Effector memory CD4-positive, alpha-beta T cell (primary cell): ENCODE results near the gene HDLBP.

Experiments
- DNase-seq, 3 donors: peaks; one replicate each; pipeline ENCODE4 v3.0.0-alpha.2; 2020
- H3K27ac ChIP-seq: 2 replicates; pipeline ENCODE4 v1.7.0; 2013; ENCODE audit warnings: mild to moderate bottlenecking, low read length, moderate library complexity; ENCODE audit not compliant: insufficient read depth, poor library complexity, severe bottlenecking
- H3K27me3 ChIP-seq: replicated peaks from 2 replicates; pipeline ENCODE4 v1.7.0; 2013; ENCODE audit warnings: mild to moderate bottlenecking, low read length; ENCODE audit not compliant: insufficient read depth, control insufficient read depth, poor library complexity, severe bottlenecking
- H3K36me3 ChIP-seq: 2 replicates; pipeline ENCODE4 v1.7.0; 2013; ENCODE audit warnings: mild to moderate bottlenecking, low read length, moderate library complexity; ENCODE audit not compliant: control insufficient read depth, insufficient read depth
- H3K4me1 ChIP-seq: 2 replicates; pipeline ENCODE4 v1.7.0; 2013; ENCODE audit warnings: low read length, mild to moderate bottlenecking; ENCODE audit not compliant: control insufficient read depth, insufficient read depth, poor library complexity, severe bottlenecking
- H3K4me3 ChIP-seq: 2 replicates; pipeline ENCODE4 v1.7.0; 2013; ENCODE audit warnings: low read length, low read depth, mild to moderate bottlenecking; ENCODE audit not compliant: insufficient read depth, poor library complexity, severe bottlenecking
- H3K9me3 ChIP-seq: 2 replicates; pipeline ENCODE4 v1.7.0; 2013; ENCODE audit warnings: mild to moderate bottlenecking, low read length, moderate library complexity; ENCODE audit not compliant: control insufficient read depth

The HDLBP gene

DNA sequence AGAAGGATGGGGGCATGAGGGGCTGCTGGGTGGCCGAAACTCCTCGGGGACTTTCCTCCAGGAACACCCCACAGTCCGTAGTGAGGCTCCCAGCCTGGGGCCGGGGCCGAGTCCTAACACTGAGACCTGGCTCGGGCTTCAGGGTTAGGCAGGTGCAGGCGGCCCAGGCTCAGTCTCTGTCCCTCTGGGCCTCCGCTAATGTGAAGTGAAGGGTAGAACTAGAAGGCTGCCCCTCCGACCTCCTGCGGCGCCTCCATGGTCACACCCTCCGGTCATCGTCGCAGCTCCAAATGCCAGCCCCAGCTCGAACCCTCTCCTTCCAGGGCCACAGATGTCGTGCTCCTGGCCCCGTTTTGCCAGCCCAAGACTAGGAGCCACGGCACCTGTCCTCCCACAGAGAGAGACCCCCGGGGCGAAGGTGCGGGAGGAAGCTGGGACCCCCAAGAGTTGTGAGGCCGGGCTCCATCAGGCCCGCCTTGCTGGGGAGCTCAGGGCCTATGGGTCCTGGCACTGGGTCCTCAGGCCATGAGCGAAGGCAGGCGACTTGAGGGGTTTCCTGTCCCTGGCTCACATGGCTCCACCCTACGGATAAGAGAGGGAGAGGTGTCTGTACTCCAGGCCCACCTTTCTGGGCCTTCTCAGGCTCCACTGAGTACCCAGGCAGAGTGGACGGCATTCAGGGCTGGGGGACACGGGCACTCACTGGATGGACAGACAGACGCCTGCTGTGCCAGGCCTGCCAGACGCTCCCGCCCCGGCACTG lies 126.2 kb downstream of the HDLBP start:
- Histone ChIP-seq H3K27me3 (no peaks in the 10 kb centered on the region), H3K4me3 (no peak overlapping the region), H3K27ac (no peak overlapping the region), H3K9me3 (no peaks in the 10 kb centered on the region), H3K36me3 (no peaks in the 10 kb centered on the region), H3K4me1 (no peaks in the 10 kb centered on the region)
- no peak for DNase-seq

DNA sequence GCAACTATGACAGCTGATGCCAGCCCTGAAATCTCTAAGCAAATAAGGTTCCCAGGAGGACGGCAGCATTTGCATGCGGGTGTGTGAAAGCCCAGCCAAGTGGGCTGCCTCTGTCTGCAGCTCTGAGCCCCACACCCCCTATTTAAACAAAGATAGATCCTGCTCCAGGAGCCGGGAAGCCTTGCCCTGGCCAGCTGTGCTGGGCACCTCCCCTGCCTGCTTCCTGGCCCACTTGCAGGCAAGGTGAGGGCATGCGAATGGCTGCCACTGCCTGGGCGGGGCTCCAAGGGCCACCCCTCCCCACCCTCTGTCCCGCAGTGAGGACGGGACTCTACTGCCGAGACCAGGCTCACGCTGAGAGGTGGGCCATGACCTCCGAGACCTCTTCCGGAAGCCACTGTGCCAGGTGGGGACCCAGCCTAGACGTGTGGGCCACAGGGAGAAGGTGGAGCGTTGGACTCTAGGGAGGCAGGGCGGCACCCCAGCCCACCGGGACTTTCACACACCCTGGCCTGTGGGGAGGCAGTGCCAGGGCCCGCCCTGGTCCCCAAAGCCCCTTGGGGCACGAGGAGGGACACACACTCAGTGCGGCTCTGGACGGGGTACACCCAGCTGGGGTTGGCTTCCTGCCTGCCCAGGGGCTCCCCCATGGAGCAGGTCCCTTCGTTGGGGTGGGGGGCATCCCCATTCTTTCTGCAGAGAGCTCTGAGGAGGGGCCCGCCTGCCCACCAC lies 126.9 kb downstream of the HDLBP start, which contains the start of gene ANO7:
Gene ANO7 (plus strand): TSS at position 317 of the 732 bp plus-strand sequence. CDS start 1,387 bp downstream, outside the sequence.
- DNase-seq, result no peak
- Histone ChIP-seq H3K27ac (no peak within 1 kb of the TSS), H3K4me1 (no peaks in the 10 kb centered on the region), H3K4me3 (no peak within 1 kb of the TSS), H3K36me3 (peaks cover 2% of the 10 kb centered on the region), H3K9me3 (no peaks in the 10 kb centered on the region), H3K27me3 (no peaks in the 10 kb centered on the region)

DNA sequence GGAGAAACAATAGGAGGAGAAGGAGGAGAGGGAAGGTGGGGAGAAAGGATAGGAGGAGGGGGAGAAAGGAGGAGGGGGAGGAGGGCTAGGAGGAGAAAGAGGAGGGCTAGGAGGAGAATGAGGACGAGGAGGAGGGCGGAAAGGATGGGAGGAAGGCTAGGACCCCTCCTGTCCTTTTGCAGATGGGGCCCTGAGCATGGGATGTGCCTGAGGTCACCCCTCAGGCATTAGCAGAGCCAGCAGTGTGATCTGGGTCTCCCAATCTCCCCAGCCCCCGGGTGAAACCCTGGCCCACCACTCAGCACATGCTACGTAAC lies 127.6 kb downstream of the HDLBP start:
- Histone ChIP-seq H3K27me3 (no peaks in the 10 kb centered on the region), H3K4me3 (no peak overlapping the region), H3K9me3 (no peaks in the 10 kb centered on the region), H3K27ac (no peak overlapping the region), H3K36me3 (peaks cover 8% of the 10 kb centered on the region), H3K4me1 (no peaks in the 10 kb centered on the region)
- no peak for DNase-seq

DNA sequence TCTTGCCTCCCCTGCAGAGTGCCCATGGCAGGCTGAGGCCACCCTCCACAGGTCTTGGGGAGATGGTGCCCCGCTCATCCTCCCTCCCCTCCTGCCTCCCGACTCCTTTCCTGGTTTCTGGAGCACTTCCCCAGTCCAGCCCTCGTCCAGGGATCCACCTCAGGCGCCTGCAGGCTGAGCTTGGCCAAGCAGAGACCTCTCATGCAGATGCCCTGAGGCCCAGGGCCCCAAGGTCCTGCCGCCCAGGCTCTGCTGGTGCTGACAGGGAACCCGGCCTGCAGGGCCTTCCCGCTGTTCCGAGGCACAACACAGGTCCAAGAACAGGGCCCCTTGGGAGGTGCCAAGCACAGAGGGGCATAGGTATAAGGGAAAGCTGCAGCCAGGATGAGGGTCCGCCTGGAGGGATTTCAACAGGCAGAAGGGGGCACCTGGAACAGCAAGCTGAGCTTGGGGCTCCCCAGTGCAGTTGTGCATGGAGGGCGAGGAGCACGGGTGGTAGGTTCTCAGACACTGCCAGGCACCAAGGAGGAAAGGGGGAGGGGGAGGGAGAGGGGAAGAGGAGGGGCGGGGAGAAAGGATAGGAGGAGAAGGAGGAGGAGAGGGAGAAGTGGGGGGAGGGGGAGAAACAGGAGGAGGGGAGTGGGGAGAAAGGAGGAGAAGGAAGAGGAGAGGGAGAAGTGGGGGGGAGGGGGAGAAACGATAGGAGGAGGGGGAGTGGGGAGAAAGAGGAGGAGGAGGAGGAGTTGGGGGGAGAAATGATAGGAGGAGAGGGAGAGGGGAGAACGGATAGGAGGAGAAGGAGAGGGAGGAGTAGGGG lies 128.2 kb downstream of the HDLBP start:
- no peaks in the 10 kb centered on the region for H3K27me3 ChIP-seq
- H3K27ac ChIP-seq, result no peak overlapping the region
- H3K4me3 ChIP-seq, result no peak overlapping the region
- no peak for DNase-seq
- peaks cover 12% of the 10 kb centered on the region for H3K36me3 ChIP-seq
- no peaks in the 10 kb centered on the region for H3K9me3 ChIP-seq
- no peaks in the 10 kb centered on the region for H3K4me1 ChIP-seq

DNA sequence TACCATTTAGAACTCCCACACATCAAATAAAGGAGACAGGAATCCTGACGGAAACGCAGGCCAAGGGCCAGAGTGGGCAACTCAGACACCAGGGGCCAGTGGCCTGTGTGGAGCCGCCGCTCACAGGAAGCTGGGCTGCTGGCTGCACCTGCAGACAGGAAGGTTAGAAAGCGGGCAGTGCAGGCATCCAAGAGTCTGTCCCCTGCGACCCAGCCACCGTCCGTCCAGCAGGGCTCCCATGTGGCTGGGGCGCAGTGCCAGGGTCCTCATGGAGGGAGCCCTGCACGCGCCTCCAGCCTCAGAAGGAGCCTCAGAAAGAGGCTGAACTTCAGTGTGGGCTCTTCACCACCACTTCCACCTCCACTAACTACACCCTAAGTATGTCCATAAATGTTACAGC lies 129.5 kb downstream of the HDLBP start:
- Histone ChIP-seq H3K4me1 (no peaks in the 10 kb centered on the region), H3K27ac (no peak overlapping the region), H3K36me3 (peaks cover 12% of the 10 kb centered on the region), H3K9me3 (no peaks in the 10 kb centered on the region), H3K4me3 (no peak overlapping the region), H3K27me3 (no peaks in the 10 kb centered on the region)
- no peak for DNase-seq

DNA sequence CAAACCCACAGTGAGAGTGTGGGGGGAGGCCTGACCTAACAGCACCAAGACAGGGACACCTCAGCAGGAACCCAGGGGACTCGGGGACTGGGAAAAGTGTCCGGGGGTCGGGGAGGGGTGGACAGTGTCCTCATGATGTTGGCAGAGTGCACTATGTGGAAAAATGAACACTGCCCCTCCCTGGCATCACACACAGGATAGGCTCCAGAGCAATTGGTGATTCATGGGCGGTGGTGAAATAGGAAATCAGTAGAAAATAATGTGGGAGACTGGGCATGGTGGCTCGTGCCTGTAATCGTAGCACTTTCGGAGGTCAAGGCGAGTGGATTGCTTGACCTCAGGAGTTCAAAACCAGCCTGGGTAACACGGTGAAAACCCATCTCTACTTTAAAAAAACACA lies 130.6 kb downstream of the HDLBP start:
- Histone ChIP-seq H3K36me3 (peaks cover 19% of the 10 kb centered on the region), H3K4me1 (no peaks in the 10 kb centered on the region), H3K4me3 (no peak overlapping the region), H3K27me3 (no peaks in the 10 kb centered on the region), H3K9me3 (no peaks in the 10 kb centered on the region), H3K27ac (no peak overlapping the region)
- DNase-seq, result no peak

DNA sequence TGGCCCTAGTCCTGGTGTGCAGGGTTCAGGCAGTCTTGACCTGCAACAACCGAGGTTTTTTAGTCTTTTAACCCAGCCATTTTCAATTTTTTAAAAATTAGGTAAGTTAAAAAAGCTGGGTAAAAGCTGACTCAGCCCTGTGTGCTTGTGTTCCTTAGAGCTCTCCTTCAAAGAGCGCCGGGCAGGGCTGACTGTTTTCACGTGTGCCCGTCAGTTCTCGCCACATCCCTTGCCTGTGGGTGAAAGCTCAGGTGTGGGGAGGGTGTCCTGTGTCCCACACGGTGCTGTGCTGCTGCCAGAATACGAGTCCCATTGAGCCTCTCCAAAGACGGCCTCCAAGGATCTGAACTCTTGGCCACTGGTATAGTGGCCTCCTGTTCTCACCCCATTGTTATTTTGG lies 132.3 kb downstream of the HDLBP start:
- H3K27me3 ChIP-seq, result no peaks in the 10 kb centered on the region
- H3K4me3 ChIP-seq, result no peak overlapping the region
- H3K36me3 ChIP-seq, result peaks cover 26% of the 10 kb centered on the region
- no peaks in the 10 kb centered on the region for H3K9me3 ChIP-seq
- no peaks in the 10 kb centered on the region for H3K4me1 ChIP-seq
- DNase-seq, result no peak
- H3K27ac ChIP-seq, result no peak overlapping the region

GRCh38 chr2:241182531-241183133 lies 132.8 kb downstream of the HDLBP start:
- Histone ChIP-seq H3K27me3 (no peaks in the 10 kb centered on the region), H3K9me3 (no peaks in the 10 kb centered on the region), H3K4me1 (no peaks in the 10 kb centered on the region), H3K36me3 (peaks cover 30% of the 10 kb centered on the region), H3K27ac (no peak overlapping the region), H3K4me3 (no peak overlapping the region)
- no peak for DNase-seq

- Histone ChIP-seq H3K27me3 (no peaks in the 10 kb centered on the region), H3K4me3 (no peak overlapping the region), H3K36me3 (peaks cover 30% of the 10 kb centered on the region), H3K4me1 (no peaks in the 10 kb centered on the region), H3K9me3 (no peaks in the 10 kb centered on the region), H3K27ac (no peak overlapping the region)
- no peak for DNase-seq
Measured at GRCh38 chr2:241182126-241182525, 133.3 kb downstream of the HDLBP start.
